GM12865 (cell line): Measurements from ENCODE around the gene DEPDC7.
"Not testable (repeated sequence)": the region's sequence is repeated elsewhere in the genome, so short reads cannot be mapped to it uniquely, and the experiment has no call there.

Experiments
- DNase-seq: peaks from one replicate; pipeline ENCODE4 v3.0.0; 2010; ENCODE audit warnings: low read depth
- H3K4me3 ChIP-seq: 2 replicates; pipeline ENCODE4 v1.5.1; 2011; ENCODE audit warnings: mild to moderate bottlenecking, low read depth, low read length, control low read depth
- CTCF ChIP-seq: IDR thresholded peaks from 2 replicates; pipeline ENCODE4 v1.5.1; 2011; ENCODE audit warnings: low read length, control low read depth, low read depth, inconsistent platforms; ENCODE audit not compliant: insufficient read depth; ENCODE audit errors: missing control alignments

The DEPDC7 gene

GRCh38 chr11:33044285-33044756 is 28.6 kb downstream of the DEPDC7 start:
- no peak overlapping the region for H3K4me3 ChIP-seq
- DNase-seq = no peak
- no peak for TF ChIP-seq CTCF

- TF ChIP-seq CTCF = no peak
- no peak overlapping the region for H3K4me3 ChIP-seq
- DNase-seq = no peak
Observed at GRCh38 chr11:33045551-33046255, 30.0 kb downstream of the DEPDC7 start.

GRCh38 chr11:33048701-33049100 is 33.0 kb downstream of the DEPDC7 start:
- H3K4me3 ChIP-seq, DNase-seq: not testable (repeated sequence)

GRCh38 chr11:33049565-33050408 is 34.1 kb downstream of the DEPDC7 start:
- H3K4me3 ChIP-seq, DNase-seq: not testable (repeated sequence)

- H3K4me3 ChIP-seq = no peak overlapping the region
- no peak for TF ChIP-seq CTCF
- DNase-seq = no peak
Observed at GRCh38 chr11:33052231-33052630, 36.6 kb downstream of the DEPDC7 start.

GRCh38 chr11:33055375-33055774 is 39.7 kb downstream of the DEPDC7 start:
- no peak for DNase-seq
- TF ChIP-seq CTCF = no peak
- H3K4me3 ChIP-seq = no peak overlapping the region

GRCh38 chr11:33057284-33057683 is 41.6 kb downstream of the DEPDC7 start:
- no peak for TF ChIP-seq CTCF
- no peak for DNase-seq
- H3K4me3 ChIP-seq = no peak overlapping the region

GRCh38 chr11:33059331-33060007 is 43.8 kb downstream of the DEPDC7 start:
- no peak for TF ChIP-seq CTCF
- DNase-seq = no peak
- no peak overlapping the region for H3K4me3 ChIP-seq
